GM23338 (cell line): Measurements from ENCODE around the gene CDKL1. TPM values are rescaled to one million over a fixed set of nuclear protein-coding genes. Genes with fewer than 3 reads are reported as not detected.

Experiments used
- ATAC-seq: fragments of 200-7000 bp; cut with Tn5 transposase; 3 replicates; pipeline ENCODE4 v1.9.1; 2020
- DNase-seq: peaks from one replicate; pipeline ENCODE4 v3.0.0-alpha.2; 2015; ENCODE audit warnings: low spot score
- H2AFZ ChIP-seq: fragments of 200-600 bp; sonication (generic); 2 replicates; pipeline ENCODE4 v1.8.0; 2016; ENCODE audit warnings: antibody characterized with exemption, mild to moderate bottlenecking, moderate library complexity
- H3F3A ChIP-seq: fragments of 200-600 bp; sonication (generic); replicated peaks from 2 replicates; pipeline ENCODE4 v1.8.0; 2017; ENCODE audit warnings: antibody characterized with exemption, mixed run types, low read depth
- H3K27ac ChIP-seq: fragments of 200-600 bp; sonication (generic); 2 replicates; pipeline ENCODE4 v1.6.1; 2016; ENCODE audit warnings: low read depth
- H3K27me3 ChIP-seq: fragments of 200-600 bp; sonication (generic); 2 replicates; pipeline ENCODE4 v1.8.0; 2016; ENCODE audit warnings: mild to moderate bottlenecking, mixed run types, moderate library complexity; ENCODE audit not compliant: insufficient read depth
- H3K36me3 ChIP-seq: fragments of 200-600 bp; sonication (generic); 2 replicates; pipeline ENCODE4 v1.8.0; 2016; ENCODE audit warnings: mild to moderate bottlenecking; ENCODE audit not compliant: insufficient read depth
- H3K4me1 ChIP-seq: fragments of 200-600 bp; sonication (generic); 2 replicates; pipeline ENCODE4 v1.8.0; 2016; ENCODE audit warnings: mild to moderate bottlenecking, moderate library complexity; ENCODE audit not compliant: insufficient read depth
- H3K4me2 ChIP-seq: fragments of 200-600 bp; sonication (generic); 2 replicates; pipeline ENCODE4 v1.7.1; 2017; ENCODE audit warnings: mixed run types
- H3K4me3 ChIP-seq: fragments of 200-600 bp; sonication (generic); 2 replicates; pipeline ENCODE4 v1.6.1; 2016; ENCODE audit warnings: mixed run types
- H3K79me2 ChIP-seq: fragments of 200-600 bp; sonication (generic); replicated peaks from 2 replicates; pipeline ENCODE4 v1.8.0; 2017; ENCODE audit warnings: mild to moderate bottlenecking; ENCODE audit not compliant: insufficient read depth
- H3K9me2 ChIP-seq: fragments of 200-600 bp; sonication (generic); 2 replicates; pipeline ENCODE4 v1.8.0; 2017; ENCODE audit not compliant: insufficient read depth
- H4K20me1 ChIP-seq: fragments of 200-600 bp; sonication (generic); replicated peaks from 2 replicates; pipeline ENCODE4 v1.8.0; 2017; ENCODE audit warnings: mild to moderate bottlenecking; ENCODE audit not compliant: insufficient read depth
- H3K27ac Mint-ChIP-seq: 2 replicates; pipeline ENCODE4 v1.8.0; 2020; ENCODE audit warnings: inconsistent platforms, mild to moderate bottlenecking, moderate library complexity, mixed read lengths
- H3K27me3 Mint-ChIP-seq: 3 replicates; pipeline ENCODE4 v1.8.0; 2022; ENCODE audit warnings: low read depth, mild to moderate bottlenecking, moderate library complexity, mixed read lengths, inconsistent platforms; ENCODE audit not compliant: insufficient read depth, poor library complexity
- H3K36me3 Mint-ChIP-seq: 3 replicates; pipeline ENCODE4 v1.8.0; 2021; ENCODE audit warnings: low read depth, mild to moderate bottlenecking, inconsistent platforms, moderate library complexity, mixed read lengths
- H3K4me1 Mint-ChIP-seq: 3 replicates; pipeline ENCODE4 v1.8.0; 2020; ENCODE audit warnings: mild to moderate bottlenecking, inconsistent platforms, mixed read lengths
- H3K4me3 Mint-ChIP-seq: 3 replicates; pipeline ENCODE4 v1.8.0; 2021; ENCODE audit warnings: moderate library complexity, mild to moderate bottlenecking, inconsistent platforms, mixed read lengths
- H3K9me3 Mint-ChIP-seq: 3 replicates; pipeline ENCODE4 v1.8.0; 2020; ENCODE audit warnings: moderate library complexity, mild to moderate bottlenecking, inconsistent platforms, mixed read lengths
- EZH2 ChIP-seq: fragments of 200-600 bp; sonication (generic); IDR thresholded peaks from one replicate; pipeline ENCODE4 v1.8.0; 2017; ENCODE audit warnings: antibody characterized with exemption, mild to moderate bottlenecking, low read depth; ENCODE audit not compliant: unreplicated experiment
- NANOG ChIP-seq: IDR thresholded peaks from 2 replicates; pipeline ENCODE4 v1.6.1; 2016; ENCODE audit warnings: antibody characterized with exemption, borderline replicate concordance
- POLR2AphosphoS5 ChIP-seq: IDR thresholded peaks from 2 replicates; pipeline ENCODE4 v1.6.1; 2016; ENCODE audit warnings: antibody characterized with exemption, low read depth
- REST ChIP-seq: IDR thresholded peaks from one replicate; pipeline ENCODE4 v1.6.1; 2018; ENCODE audit warnings: antibody characterized with exemption; ENCODE audit not compliant: unreplicated experiment
- STAT1 ChIP-seq: IDR thresholded peaks from one replicate; pipeline ENCODE4 v1.6.1; 2016; ENCODE audit warnings: antibody characterized with exemption; ENCODE audit not compliant: unreplicated experiment
- ZNF331 ChIP-seq: fragments of 250-450 bp; sonication (Bioruptor Pico); IDR thresholded peaks from 2 replicates; pipeline ENCODE4 v1.5.0; 2020; ENCODE audit warnings: low read depth, mild to moderate bottlenecking, moderate library complexity
- polyA plus RNA-seq: library from polyadenylated mRNA; unstranded; fragments of >200 nt; fragmentation: Nextera tagmentation; extraction: Ambion mirVana; gene quantifications from 2 replicates; pipeline ENCODE4 v1.2.1, GENCODE V29; 2016
- total RNA-seq: library from RNA; depleted of rRNA; stranded (reverse); fragments of >200 nt; shearing (Covaris generic); gene quantifications from 2 replicates; pipeline ENCODE4 v1.2.3, GENCODE V29; 2014
- TF ChIP-seq, protein P1 (sequence below), 2 experiments: fragments of 200-600 bp in 1 of 2; sonication (generic) in 1 of 2; conservative IDR thresholded peaks; 2 replicates each; pipeline versions ENCODE4 v1.5.1 to v1.6.1; 2016 to 2017; ENCODE audit warnings: antibody characterized with exemption in 2 of 2, low read depth in 2 of 2, mild to moderate bottlenecking in 2 of 2, moderate library complexity in 1 of 2

CDKL1 gene
- total and polyA plus RNA-seq, 2 experiments from 2014 or later: 0.52 TPM

DNA sequence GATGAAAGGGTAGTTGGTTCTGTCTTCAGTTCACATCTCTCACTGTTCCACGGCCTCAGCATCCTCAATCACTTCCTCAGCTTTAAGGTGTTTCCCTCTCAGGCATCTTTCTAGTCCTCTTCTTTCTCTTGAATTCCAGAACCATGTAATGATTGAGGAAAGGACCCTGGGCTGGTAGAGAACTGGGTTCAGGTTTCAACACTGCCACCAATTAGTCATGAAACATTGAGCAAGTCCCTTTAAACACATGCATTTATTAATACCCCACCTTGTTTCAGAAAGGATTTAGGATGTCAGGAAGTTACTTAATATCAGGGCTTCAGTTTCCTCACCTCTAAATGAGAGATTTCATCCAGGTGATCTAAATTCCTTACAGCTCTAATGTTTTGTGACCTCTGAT is 77.4 kb downstream of the CDKL1 start (continued):
- TF ChIP-seq REST (no peak), STAT1 (no peak), POLR2AphosphoS5 (no peak), ZNF331 (CRISPR knock-in tag) (no peak), NANOG (no peak)
- TF ChIP-seq, protein P1, sequence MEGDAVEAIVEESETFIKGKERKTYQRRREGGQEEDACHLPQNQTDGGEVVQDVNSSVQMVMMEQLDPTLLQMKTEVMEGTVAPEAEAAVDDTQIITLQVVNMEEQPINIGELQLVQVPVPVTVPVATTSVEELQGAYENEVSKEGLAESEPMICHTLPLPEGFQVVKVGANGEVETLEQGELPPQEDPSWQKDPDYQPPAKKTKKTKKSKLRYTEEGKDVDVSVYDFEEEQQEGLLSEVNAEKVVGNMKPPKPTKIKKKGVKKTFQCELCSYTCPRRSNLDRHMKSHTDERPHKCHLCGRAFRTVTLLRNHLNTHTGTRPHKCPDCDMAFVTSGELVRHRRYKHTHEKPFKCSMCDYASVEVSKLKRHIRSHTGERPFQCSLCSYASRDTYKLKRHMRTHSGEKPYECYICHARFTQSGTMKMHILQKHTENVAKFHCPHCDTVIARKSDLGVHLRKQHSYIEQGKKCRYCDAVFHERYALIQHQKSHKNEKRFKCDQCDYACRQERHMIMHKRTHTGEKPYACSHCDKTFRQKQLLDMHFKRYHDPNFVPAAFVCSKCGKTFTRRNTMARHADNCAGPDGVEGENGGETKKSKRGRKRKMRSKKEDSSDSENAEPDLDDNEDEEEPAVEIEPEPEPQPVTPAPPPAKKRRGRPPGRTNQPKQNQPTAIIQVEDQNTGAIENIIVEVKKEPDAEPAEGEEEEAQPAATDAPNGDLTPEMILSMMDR (conservative IDR thresholded peaks at IDR 0.05; ENCODE audit: low read depth in 2 of 2): no peak

- Mint-ChIP-seq H3K4me3 (no peak overlapping the region), H3K4me1 (peaks cover 5% of the 10 kb centered on the region), H3K27me3 (peaks cover 3% of the 10 kb centered on the region), H3K36me3 (peaks cover 39% of the 10 kb centered on the region), H3K9me3 (peaks cover 20% of the 10 kb centered on the region), H3K27ac (no peak overlapping the region)
- Histone ChIP-seq H3K4me3 (no peak overlapping the region), H3K36me3 (peaks cover 13% of the 10 kb centered on the region), H3K27me3 (no peaks in the 10 kb centered on the region), H3K27ac (no peak overlapping the region), H4K20me1 (no peaks in the 10 kb centered on the region), H3K4me1 (peaks cover 4% of the 10 kb centered on the region), H3K9me2 (no peaks in the 10 kb centered on the region), H3F3A (no peaks in the 10 kb centered on the region), H3K4me2 (no peak overlapping the region), H2AFZ (no peak overlapping the region), H3K79me2 (peaks cover 38% of the 10 kb centered on the region)
- ATAC-seq (no peak; the same call in 1 of the 3 replicates), DNase-seq (peak; percentile 74)
- no peak for TF ChIP-seq REST
- TF ChIP-seq, protein P1 (conservative IDR thresholded peaks at IDR 0.05; ENCODE audit: low read depth in 2 of 2): peak; percentile 62 to 78
- no peak for TF ChIP-seq EZH2
- TF ChIP-seq ZNF331 (CRISPR knock-in tag): no peak
Measured at GRCh38 chr14:50318031-50318626, 78.6 kb downstream of the CDKL1 start.
